Measurements from ENCODE around the gene TECPR1. TPM values are rescaled to one million over a fixed set of nuclear protein-coding genes. Genes with fewer than 3 reads are reported as not detected.

Gene TECPR1
- total RNA-seq, 6 experiments from 2014 or later = 25.6 to 35.6 (median 29.3) TPM

DNA sequence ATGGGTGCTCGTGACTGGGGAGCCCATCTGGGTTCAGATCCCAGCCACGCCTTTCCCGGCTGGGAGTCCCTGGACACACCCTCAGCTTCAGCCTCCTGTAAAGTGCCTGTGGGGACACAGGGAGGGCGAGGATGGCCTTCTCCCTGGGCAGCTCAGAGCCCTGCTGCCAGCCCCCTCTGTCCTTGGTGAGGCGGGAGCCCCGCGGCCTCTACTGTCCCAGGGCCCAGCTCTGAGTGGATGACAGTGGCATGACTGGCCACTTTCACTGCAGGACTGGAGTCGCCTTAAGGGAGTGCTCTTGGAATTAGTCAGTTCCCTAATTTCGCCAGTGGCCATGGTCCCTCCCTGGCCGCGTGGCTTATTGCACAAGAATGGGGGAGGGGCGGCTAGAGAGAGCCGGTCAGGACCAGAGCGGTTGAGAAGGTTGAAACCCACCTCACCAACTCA lies 34.1 kb upstream of the TECPR1 start:
- Mint-ChIP-seq H3K36me3 (ENCODE audit: low read depth) (peaks cover 30% of the 10 kb centered on the region), H3K4me1 (ENCODE audit: low read depth) (peaks cover 49% of the 10 kb centered on the region), H3K9me3 (no peaks in the 10 kb centered on the region), H3K4me3 (peak overlapping the region; percentile 83), H3K27me3 (ENCODE audit: insufficient read depth) (peaks cover 18% of the 10 kb centered on the region), H3K27ac (peak overlapping the region; percentile 99)
- TF ChIP-seq, protein P1, sequence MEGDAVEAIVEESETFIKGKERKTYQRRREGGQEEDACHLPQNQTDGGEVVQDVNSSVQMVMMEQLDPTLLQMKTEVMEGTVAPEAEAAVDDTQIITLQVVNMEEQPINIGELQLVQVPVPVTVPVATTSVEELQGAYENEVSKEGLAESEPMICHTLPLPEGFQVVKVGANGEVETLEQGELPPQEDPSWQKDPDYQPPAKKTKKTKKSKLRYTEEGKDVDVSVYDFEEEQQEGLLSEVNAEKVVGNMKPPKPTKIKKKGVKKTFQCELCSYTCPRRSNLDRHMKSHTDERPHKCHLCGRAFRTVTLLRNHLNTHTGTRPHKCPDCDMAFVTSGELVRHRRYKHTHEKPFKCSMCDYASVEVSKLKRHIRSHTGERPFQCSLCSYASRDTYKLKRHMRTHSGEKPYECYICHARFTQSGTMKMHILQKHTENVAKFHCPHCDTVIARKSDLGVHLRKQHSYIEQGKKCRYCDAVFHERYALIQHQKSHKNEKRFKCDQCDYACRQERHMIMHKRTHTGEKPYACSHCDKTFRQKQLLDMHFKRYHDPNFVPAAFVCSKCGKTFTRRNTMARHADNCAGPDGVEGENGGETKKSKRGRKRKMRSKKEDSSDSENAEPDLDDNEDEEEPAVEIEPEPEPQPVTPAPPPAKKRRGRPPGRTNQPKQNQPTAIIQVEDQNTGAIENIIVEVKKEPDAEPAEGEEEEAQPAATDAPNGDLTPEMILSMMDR (IDR thresholded peaks at IDR 0.05) = no peak
- peak; percentile 88 for DNase-seq

DNA sequence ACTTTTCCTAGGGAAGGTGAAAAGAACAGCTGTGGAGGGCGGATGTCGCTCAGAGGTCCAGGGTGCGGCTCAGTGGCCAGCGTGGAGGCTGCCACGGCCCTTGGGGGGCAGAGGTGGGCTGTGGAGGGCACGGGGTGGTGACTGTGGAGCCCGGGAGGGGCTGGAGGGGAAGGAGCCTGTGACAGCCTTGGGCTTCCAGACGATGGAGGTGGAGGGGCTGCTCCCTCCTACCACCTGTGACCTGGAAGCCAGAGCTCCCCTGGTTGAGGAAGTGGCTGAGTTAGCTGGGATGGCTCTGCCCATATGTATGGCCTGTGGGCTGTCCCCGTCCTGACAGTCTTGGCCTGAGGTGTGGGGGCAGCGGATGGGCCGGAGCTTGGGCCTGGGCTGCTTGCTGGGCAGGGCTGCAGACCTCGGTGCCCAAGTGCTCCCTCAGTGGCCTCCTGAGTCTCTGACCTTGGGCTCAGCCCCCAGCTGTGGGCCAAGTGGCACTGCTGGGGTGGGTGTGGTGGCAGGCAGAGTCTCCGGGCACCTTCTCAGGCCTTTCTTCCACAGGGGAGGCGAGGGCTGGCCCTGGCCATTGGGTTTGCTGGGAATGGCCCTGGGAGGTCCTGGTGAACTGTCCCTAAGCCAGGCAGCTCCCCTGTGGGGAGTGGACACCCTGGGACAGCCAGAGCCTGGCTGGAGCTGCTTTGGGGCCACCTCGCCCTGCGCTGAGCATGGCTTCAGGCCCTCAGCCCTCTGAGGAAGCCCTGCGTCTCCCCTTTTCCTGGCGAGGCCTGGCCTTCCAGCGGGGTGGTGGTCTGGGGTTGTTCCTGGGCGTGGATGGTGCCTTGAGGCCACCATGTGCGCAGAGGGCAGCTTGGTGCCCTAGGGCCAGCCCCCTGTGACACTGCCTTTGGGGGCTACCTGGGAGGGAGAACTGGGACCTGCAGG lies 33.4 kb upstream of the TECPR1 start:
- Mint-ChIP-seq H3K4me1 (ENCODE audit: low read depth) (peaks cover 53% of the 10 kb centered on the region), H3K36me3 (ENCODE audit: low read depth) (peaks cover 30% of the 10 kb centered on the region), H3K27me3 (ENCODE audit: insufficient read depth) (peaks cover 16% of the 10 kb centered on the region), H3K27ac (peak overlapping the region; percentile 99), H3K9me3 (no peaks in the 10 kb centered on the region), H3K4me3 (peak overlapping the region; percentile 96)
- DNase-seq = no peak
- TF ChIP-seq, protein P1 (IDR thresholded peaks at IDR 0.05) = no peak

DNA sequence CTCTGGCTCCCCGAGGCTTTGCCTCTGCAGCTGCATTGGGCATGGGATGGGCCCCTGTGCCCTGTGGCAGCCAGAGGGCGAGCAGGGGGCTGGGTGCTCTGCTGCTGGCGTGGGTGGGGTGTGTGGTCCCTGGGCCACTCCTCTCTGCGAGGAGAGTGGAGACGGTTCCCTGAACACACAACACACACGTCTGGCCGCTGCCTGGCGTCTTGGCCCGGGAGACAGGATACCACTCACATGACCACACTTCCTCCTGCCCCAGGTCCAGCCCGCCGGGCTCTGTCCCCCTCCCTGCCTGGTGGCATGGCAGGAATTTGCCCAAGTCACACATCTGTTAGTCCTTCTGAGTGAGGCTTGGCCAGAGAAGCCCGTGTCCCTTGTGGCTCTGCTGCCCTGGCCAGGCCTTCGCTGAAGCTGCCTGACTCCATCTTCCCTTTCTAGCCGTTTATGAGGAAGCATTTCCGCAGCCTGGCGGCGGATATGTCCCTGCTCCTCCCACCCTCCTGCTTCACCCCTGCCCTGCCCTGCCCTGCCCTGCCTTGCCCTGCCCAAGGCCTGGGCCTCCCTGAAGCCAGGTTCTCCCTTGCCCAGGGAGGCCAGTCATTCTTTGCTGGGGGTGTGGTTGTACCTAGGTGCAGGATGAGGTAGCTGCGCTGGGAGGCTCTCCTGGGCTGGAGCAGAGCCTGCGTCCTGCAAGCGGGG lies 32.5 kb upstream of the TECPR1 start:
- no peaks in the 10 kb centered on the region for H3K9me3 Mint-ChIP-seq
- H3K4me3 Mint-ChIP-seq = peak overlapping the region; percentile 96
- peaks cover 54% of the 10 kb centered on the region for H3K4me1 Mint-ChIP-seq (ENCODE audit: low read depth)
- peaks cover 16% of the 10 kb centered on the region for H3K27me3 Mint-ChIP-seq (ENCODE audit: insufficient read depth)
- TF ChIP-seq, protein P1 (IDR thresholded peaks at IDR 0.05) = peak; percentile 44; the same call in 1 of the 2 replicates
- peak; percentile 85 for DNase-seq
- H3K36me3 Mint-ChIP-seq (ENCODE audit: low read depth) = peaks cover 30% of the 10 kb centered on the region
- peak overlapping the region; percentile 99 for H3K27ac Mint-ChIP-seq

DNA sequence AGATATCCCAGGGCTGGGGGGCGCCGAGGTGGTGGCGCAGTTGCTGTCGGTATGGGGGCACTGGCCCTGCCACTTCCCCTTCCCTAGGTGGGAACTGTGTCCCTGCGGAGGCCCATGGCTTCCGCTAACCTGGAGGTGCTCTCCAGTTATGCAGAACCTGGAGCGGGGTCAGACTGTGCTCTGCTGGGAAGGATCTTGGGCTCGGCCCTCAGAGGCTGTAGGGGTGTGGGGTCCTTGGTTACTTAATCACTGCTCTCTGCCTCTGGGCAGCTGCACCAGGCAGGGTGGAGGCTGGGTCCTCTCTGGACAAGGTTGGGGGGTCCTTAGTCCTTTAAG lies 31.8 kb upstream of the TECPR1 start:
- TF ChIP-seq, protein P1 (IDR thresholded peaks at IDR 0.05) = no peak
- Mint-ChIP-seq H3K9me3 (no peaks in the 10 kb centered on the region), H3K27ac (peak overlapping the region; percentile 99), H3K4me3 (peak overlapping the region; percentile 96), H3K27me3 (ENCODE audit: insufficient read depth) (peaks cover 16% of the 10 kb centered on the region), H3K4me1 (ENCODE audit: low read depth) (peaks cover 54% of the 10 kb centered on the region), H3K36me3 (ENCODE audit: low read depth) (peaks cover 30% of the 10 kb centered on the region)
- no peak for DNase-seq

DNA sequence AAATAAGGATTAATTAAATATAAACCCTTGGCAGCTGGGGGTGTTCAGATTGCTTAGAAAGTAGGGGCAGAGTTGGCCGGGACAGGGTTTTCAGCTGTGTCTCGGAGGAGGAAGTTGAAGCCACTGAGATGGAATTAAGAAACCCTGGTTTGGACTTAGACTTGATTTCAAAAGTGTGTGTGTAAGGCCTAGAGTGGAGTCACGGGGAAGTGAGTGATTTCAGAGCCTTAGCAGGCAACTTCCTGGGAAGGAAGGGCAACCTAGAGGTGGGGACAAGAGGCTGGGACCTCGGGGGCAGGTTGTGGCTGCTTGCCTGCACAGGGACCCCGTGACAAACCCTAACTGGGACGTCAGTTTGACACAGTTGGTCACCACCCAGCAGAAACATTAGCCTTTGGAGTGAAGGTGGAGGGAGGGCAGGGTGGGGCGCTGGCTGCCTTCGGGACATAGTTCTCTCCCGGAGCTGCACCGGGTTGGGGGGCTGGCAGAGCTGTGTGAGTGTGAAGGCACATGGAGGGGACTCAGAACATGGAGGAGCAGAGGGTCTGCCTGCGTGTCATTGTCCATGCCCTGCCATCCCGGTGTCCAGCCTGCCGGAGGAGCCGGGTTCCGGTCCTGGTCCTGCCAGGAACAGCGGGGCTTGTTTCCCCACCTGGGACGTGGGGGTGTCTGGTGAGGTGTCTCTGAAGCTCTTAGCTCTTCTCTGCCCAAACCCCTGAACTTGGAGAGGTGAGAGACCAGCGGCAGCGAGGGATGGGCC lies 31.3 kb upstream of the TECPR1 start:
- Mint-ChIP-seq H3K9me3 (no peaks in the 10 kb centered on the region), H3K4me1 (ENCODE audit: low read depth) (peaks cover 56% of the 10 kb centered on the region), H3K4me3 (peak overlapping the region; percentile 96), H3K36me3 (ENCODE audit: low read depth) (peaks cover 30% of the 10 kb centered on the region), H3K27ac (peak overlapping the region; percentile 99), H3K27me3 (ENCODE audit: insufficient read depth) (peaks cover 16% of the 10 kb centered on the region)
- peak; percentile 60 for DNase-seq
- TF ChIP-seq, protein P1 (IDR thresholded peaks at IDR 0.05) = no peak

Data from HFFc6 (cell line).